HG02571 (cell line): Measurements from ENCODE around the gene AP2A2.
"Not testable (repeated sequence)": the region's sequence is repeated elsewhere in the genome, so short reads cannot be mapped to it uniquely, and the experiment has no call there.

Experiments
- ATAC-seq: cut with Tn5 transposase; IDR thresholded peaks from one replicate; pipeline ENCODE4 v1.9.1; 2021; ENCODE audit warnings: mild to moderate bottlenecking, moderate library complexity; ENCODE audit not compliant: unreplicated experiment

The AP2A2 gene

DNA sequence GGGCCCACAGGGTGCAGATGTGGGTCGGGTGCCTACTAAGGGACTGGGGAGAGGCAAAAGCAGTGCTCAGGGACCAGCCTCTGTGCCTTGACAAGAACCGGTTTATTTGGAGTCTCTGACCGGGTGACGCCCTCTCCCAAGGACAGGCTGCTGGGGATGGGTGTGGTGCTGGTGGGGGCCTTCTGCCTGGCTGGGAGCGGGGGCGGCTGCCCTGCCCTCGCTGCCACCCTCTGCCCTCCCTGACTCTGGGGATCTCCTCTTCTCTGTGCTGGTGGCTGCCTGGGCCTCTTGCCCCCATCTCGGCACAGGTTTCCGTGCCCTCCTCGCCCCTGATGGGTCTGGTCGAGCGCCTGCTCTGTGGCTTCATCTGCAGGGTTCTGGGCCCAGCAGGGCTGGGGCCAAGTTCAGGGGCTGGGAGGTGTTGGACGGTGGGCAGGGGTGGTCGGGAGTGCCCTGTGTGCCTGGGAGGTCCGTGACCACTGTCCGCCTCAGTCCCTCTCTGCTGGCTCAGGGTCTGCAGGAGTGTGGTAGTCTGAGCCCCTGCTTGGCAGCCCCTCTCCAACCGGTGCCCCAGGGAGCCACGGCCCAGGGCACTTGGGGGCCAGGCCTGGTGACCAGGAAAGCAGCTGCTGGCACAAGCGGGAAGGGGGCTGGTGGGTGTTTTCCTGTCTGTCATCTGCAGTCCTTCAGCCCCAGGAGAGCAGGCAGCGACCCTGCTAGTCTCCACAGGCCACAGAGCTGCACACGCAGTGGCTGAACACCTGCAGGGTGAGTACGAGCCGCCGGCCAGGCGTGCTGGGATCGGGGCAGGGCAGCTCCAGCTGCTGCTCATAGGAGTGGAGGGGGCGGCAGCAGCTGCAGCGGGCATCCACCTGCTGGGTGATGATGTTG lies 87.3 kb downstream of the AP2A2 start:
- ATAC-seq: no peak

DNA sequence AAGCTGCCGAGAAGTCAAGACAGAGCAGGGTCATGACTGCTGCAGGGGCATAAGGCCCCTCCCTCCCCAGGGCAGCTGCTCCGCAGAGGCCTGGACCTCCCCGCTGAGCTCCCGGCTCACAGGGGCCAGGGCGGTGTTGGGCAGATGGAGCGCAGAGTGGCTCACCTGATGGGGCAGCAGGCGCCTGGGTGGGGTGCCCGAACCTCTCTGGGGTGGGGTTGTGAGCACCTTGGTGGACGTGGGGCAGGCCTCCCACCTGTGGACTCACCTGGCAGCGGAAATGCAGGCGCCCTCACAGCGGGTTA lies 87.9 kb downstream of the AP2A2 start:
- ATAC-seq: no peak

DNA sequence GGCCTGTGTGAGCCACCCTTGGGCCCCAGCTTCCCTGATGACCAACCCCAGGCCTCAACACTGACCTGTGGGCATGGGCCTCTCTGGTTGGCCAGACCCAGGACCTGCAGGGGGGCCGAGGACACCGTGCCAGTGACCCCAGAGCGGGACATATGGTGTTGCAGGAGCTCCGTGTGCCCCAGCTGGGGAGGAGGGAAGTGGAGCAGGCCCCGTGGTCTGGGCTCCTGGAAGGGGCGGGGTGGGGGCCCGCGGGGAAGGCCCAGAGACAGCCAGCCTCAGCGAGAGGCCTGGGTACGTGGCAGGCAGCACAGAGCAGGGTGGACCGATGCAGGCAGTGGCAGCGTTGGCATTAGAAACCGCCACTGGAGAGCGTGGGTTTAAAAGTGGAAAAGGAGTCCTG lies 88.6 kb downstream of the AP2A2 start:
- ATAC-seq: no peak

DNA sequence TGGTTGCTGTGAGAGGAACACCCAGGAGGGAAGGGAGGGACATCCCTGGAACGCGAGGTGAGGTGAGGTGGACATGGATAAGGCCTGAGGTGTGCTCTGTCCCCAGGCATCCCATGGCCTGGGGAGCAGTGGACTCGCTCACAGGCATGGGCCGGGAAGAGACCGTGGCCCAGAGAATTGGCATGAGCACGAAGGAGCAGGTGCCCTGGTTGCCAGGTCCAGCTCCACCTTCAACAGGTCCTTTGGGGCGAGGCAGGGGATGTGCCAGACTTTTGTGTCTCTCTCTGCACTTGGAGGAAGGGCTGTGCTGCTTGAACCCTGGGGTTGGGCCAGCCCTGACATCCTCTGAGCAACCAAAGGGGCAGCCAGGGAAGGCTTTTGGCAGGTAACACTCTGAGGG lies 89.4 kb downstream of the AP2A2 start:
- no peak for ATAC-seq

DNA sequence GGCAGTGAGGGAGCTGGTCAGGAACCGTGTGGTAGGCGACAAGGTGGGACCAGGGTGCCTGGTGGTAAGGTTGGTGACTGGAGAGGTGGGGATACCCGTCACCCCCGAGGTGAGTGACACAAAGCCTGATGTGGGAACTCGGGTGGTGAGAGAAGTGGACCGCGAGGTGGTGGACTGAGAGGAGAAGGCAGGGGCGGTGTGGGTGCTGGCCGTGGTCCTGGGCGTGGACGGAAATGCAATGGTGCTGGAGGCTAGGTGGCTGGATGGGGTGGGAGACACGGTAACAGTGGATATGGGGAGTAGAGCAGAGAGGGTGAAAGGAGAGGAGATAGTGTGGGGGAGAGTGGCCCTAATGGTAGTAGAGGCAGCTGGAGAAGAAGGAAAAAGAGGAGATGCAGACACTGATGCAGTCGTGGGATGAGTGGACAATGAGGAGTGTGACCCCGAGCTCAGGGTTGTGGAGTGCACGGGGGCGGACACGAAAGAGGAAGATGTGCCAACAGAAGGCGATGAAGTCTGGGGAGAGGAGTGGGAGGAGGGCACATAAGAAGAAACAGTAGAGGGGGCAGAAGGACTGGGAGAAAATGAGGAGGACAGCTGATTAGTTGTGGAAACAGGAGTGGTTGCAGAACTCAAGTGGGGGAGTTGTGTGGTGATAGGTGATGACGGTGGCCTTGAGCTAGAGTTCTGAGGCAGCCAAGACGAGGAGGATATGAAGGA lies 90.3 kb downstream of the AP2A2 start:
- no peak for ATAC-seq

DNA sequence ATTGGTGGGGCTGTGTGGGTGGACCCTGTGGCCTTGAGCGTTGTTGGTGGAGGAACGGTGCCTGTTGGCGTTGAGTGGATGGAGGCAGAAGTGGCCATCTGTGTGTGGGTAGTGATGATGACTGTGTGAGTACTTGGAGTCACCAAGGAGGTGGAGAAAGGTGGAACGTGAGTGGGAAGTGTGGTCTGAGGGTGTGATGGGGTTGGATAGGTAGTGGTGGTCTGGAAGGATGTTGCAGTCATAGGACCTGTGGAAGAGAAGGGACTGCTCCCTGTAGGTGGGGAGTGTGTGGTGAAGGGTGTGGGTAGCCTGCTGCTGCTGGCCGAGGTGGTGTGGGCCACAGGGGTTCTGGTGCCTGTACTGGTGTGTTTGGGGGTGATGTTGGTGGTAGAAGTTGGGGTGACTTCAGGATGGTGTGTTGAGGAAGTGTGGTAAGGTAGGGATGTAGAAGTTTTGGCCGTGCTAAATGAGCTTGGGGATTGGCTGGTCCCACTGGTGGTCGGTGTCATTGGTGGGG lies 91.0 kb downstream of the AP2A2 start:
- not testable (repeated sequence) for ATAC-seq

DNA sequence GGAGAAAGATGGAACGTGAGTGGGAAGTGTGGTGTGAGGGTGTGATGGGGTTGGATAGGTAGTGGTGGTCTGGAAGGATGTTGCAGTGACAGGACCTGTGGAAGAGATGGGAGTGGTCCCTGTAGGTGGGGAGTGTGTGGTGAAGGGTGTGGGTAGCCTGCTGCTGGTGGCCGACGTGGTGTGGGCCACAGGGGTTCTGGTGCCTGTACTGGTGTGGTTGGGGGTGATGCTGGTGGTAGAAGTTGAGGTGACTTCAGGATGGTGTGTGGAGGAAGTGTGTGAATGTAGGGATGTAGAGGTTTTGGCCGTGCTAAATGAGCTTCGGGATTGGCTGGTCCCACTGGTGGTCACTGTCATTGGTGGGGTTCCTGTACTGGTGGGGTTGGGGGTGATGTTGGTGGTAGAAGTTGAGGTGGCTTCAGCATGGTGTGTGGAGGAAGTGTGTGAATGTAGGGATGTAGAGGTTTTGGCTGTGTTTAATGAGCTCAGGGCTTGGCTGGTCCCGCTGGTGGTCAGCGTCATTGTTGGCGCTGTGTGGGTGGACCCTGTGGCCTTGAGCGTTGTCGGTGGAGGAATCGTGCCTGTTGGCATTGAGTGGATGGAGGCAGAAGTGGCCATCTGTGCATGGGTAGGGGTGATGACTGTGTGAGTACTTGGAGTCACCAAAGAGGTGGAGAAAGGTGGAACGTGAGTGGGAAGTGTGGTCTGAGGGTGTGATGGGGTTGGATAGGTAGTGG lies 91.8 kb downstream of the AP2A2 start:
- no peak for ATAC-seq

DNA sequence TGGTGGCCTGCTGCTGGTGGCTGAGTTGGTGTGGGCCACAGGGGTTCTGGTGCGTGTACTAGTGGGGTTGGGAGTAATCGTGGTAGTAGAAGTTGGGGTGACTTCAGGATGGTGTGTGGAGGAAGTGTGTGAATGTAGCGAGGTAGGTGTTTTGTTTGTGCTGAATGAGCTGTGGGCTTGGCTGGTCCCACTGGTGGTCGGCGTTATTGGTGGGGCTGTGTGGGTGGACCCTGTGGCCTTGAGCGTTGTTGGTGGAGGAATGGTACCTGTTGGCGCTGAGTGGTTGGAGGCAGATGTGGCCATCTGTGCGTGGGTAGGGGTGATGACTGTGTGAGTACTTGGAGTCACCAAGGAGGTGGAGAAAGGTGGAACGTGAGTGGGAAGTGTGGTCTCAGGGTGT lies 92.4 kb downstream of the AP2A2 start:
- ATAC-seq: no peak

DNA sequence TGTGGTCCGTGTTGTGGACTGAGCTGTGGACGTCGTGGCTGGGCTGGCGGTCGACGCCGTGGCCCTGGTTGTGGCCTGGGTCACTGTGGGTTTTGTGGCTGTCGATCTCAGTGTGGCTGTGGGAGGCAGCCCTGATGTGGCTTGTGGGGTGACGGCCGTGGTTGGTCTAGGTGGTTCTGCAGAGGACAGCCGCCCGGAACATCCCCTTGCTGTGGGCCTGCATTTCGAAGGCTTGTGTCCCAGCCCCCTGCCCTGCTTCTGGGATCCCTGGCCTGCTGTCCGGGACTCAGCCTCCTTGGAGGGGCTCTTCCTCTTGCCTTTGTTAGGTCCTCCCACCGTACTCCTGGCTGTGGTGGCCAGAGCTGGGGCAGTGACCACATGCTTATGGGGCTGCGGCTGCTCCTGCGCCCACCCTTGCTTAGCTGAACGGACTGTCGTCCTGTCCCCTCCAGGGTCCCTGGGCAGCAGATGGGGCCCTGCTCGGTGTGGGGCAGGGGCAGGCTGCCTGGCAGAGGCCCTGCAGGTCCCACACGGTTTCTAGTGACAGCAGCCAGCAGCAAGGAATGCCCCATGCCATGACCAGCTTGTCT lies 93.7 kb downstream of the AP2A2 start:
- no peak for ATAC-seq

DNA sequence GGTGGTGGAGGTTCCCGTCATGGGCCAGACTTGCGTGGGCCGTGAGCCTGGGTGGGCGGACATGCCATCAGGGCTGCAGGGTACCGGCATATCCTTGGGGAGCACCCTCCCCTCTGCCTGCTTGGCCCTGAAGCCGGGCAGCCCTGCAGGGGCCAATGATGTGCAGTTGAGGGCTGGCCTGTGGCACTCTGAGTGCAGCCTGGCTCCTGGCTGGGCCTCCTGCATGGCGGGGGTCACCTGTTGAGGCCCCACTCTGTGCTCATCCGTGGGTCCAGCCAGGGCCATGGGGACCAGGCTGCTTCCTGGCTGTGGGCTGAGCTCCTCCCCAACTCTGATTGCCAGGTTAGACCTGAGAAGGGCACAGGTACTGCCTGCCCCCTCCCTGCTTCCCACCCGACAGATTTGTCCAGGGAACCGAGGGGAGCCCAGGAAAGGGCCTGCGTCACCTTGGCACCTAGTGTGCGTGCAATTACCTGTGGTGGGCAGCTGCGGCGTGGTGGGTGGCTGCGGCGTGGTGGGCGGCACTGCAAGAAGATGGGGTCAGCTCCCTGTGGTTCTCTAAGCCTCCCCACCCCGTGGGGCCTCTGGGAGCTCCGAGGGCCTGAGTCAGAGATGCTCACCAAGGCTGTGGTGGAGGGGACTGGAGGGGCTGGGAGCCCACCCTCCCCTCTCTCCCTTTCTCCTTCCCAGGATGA lies 94.7 kb downstream of the AP2A2 start:
- no peak for ATAC-seq

DNA sequence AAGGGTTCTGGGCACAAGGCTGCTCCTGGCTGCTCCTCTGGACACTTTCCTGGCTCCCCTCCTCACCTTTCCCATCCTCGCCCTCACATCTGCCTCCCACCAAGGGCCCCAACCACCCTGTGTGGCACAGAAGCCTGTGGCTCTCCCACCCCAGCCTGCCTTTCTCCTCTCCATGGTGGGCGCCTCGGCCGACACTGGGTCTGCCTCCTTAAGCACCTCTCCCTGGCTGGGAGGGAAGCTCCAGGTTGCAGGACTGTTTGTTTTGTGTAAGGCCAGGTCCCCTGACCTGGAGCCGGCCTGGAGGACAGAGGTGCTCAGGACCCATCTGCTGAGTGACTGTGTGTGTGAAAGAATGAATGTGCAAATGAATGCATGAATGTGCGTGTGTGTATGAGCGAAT lies 96.7 kb downstream of the AP2A2 start:
- ATAC-seq: no peak

DNA sequence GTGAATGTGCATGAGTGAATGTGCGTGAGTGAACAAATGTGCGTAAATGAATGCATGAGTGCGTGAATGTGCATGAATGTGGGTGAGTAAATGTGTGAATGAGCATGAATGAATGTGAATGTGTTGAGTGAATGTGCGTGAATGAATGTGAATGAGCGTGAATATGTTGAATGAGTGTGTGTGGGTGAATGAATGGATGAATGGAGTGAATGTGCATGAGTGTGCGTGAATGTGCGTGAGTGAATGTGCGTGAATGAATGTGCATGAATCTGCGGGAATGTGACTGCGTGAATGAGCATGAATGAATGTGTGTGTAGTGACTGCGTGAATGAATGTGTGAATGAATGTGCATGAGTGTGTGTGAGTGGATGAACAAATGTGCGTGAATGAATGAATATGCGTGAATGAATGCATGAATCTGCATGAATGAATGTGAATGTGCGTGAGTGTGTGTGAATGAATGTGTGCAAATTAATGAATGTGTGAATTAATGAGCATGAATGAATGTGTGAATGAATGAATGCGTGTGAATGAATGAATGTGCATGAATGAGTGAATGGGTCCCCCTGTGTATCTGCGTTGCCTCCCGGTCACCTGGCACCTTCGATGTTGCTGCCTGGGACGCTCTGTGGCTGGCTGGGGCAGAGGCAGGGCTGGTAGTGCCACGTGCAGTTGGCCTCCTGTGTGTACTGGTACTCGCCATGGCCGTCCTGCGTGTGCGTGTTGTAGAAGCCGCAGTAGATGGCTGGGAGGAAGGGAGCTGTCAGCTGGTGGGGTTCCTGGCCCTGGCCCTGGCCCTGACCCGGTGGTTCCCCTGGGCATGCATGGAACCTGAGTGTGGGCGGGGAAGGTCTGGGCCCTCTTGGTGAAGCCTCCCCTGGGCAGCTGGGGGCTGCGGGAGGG lies 97.5 kb downstream of the AP2A2 start:
- no peak for ATAC-seq

DNA sequence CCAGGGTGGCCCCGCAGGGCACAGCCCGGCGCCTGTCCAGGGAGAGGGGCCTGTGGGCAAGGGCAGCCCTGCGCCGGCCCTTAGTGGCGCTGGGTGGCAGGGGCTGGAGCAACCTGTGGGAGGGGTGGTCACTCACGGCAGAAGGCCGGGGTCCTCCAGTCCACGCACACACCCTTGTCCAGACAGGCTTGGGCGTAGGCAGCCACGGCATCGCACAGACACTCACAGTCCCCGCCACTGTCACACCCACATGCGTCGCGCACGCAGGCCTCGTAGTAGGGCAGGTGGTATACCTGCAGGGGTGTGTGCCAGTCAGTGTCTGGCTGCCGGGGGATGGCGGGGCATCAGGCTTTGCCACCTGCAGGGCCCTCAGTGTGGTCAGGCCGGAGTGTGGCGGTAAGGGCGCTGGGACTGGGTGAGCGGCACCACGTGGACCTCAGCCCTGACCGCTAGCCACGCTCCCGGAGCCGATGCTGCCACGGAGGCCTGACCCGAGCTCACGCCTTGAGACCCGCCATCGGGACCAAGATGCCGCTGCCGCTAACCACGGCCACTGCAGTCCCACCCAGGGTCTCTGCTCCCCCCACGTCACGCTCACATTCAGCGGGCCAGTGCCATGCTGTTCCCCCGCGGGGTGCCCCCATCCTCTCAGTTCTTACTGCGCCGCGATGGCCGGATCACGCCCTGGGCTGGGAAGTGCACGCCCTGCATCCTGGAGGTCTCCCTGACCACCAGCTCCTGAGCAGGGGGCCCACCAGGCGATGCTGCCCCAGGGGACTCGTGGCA lies 98.3 kb downstream of the AP2A2 start:
- ATAC-seq: no peak

DNA sequence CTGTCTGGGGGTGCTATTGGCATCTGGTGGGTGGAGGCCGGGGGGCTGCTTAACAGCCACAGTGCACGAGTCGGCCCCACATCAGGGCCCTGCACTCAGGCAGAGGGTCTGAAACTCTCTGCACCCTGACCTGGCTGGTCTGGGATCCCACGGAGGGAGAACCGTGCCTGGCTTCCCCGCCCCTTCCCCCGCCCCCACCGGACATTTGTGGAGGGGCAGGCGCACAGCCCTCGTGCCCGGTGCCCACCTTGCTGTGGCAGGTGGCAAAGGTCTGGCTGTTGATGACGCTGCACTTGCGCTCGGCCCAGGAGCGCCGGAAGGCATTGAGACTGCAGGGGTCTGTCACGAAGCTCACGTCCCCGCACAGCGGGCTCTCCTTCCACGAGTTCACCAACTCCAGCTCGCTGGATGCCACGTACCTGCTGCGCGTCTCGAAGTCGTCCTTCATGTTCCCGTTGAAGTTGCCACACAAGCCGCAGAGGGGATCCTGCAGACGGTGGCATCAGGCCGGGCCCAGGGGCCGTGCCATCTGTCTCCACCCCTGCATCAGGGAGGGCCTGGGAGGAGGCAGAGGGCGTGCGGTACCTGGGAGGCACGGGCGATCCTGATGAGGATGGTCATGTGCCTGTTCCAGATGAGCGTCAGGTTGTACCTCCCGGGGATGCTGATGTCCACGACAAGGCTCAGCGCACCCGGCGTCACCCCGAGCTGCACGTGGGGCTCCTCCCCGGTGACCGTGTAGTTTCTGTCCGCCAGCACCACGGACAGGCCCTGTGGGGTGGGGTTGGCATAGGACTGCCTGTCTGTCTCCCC lies 99.1 kb downstream of the AP2A2 start:
- ATAC-seq: no peak

DNA sequence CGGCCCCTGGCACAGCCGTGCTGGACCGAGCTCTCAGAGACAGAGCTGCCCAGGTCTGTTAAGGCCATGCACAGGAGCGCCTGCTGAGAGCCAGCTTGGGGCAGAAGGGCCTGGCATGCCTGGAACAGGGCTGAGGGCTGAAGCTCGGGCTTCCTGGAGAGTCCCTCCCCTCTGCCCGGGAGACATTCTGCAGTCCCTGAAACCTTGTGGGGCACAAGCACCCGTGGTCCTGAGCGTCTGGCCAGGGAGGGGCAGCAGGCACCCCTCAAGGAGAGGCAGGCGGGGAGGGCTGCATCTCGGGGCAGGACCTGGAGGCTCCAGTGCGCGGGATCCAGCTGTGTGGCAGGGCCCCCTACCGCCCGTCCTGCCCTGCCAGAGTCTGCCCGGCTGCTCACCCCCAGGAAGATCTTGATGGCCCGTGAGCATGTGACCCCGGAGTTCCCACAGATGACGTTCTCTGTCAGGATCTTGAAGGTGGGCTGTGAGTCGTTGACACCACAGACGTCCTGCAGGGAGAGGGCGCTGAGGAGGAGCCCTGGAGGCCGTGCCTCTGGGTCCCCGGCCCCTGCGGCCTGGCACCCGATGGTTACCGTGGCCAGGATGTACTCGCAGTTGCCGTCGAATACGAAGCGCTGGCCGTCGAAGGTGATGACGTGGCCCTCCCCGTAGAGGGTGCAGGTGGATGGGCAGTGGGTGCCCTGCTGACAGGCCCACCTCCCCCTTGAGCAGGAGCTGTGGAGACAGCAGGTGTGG lies 99.9 kb downstream of the AP2A2 start:
- ATAC-seq: no peak

DNA sequence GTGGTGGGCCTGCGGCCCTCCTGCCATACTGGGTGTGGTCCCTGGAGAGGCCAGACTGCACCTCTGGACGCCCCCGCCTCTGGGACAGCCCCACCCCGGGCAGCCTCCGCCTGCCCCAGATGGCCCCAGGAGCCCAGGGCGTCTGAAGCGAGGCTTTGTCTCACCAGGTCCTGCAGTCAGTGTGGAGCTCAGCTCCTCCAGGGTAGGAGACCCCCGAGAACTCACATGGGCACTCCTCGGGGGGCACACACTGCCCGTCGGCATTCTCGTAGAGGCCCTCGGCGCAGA lies 100.4 kb downstream of the AP2A2 start:
- no peak for ATAC-seq

DNA sequence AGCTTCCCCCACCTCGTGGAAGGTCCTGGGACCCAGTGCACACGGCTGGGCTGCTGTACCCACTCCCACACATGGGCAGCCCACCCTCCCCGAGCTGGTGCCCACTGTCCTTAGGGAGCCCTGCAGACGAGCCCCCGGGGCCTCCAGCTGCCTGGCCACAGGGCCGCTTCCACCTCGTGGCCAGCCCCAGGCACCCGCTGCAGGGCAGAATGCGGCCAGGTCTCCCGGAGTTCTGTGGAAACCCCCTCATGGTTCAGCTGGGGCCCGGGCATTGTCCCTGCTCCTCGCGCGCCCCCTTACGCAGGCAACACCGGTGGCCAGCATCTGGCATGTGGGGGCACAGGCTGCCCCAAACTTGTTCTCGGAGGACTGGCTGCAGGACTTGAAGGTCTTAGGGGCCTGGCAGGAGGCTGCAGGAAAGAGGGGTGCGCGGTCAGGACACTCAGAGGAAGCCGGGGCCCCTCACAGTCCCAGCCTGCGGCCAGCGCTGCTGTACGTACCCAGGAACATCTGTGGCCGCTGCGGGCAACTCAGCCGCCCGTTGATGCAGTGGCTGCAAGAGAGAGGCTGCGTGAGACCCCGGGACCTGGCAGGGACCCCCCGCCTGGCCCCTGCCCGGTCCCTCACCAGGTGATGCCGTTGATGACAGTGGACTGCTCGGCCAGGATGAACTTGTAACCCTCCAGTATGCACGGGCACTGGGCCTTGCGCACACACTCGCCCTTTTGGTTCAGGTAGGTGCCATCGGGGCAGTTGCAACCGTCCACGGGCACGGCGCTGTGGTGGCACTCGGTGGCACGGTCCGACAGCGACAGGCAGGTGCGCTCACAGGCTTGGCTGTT lies 101.2 kb downstream of the AP2A2 start:
- no peak for ATAC-seq
